Neural cell (in vitro differentiated cells): ENCODE measurements around the gene PLIN4. TPM values are rescaled to one million over a fixed set of nuclear protein-coding genes. Genes with fewer than 3 reads are reported as not detected.

ENCODE experiments used
- H2AFZ ChIP-seq: fragments of 200-600, 300-800 bp; sonication (generic), shearing (Covaris generic); 2 replicates; pipeline ENCODE4 v1.6.0; 2014; ENCODE audit warnings: low read depth, mild to moderate bottlenecking, antibody characterized with exemption, low read length, moderate library complexity
- H3F3A ChIP-seq: fragments of 200-600 bp; shearing (Covaris generic); 2 replicates; pipeline ENCODE4 v1.6.1; 2016; ENCODE audit warnings: mild to moderate bottlenecking, moderate library complexity, mixed read lengths, antibody characterized with exemption, low read length; ENCODE audit not compliant: insufficient read depth, poor library complexity, severe bottlenecking
- H3K27ac ChIP-seq: fragments of 200-600, 300-800 bp; sonication (generic), shearing (Covaris generic); 2 replicates; pipeline ENCODE4 v1.5.1; 2014; ENCODE audit warnings: mild to moderate bottlenecking, low read length, moderate library complexity
- H3K27me3 ChIP-seq: fragments of 300-800, 200-600 bp; sonication (generic), shearing (Covaris generic); 2 replicates; pipeline ENCODE4 v1.6.0; 2014; ENCODE audit warnings: mild to moderate bottlenecking, low read depth, low read length, moderate library complexity; ENCODE audit not compliant: insufficient read depth
- H3K36me3 ChIP-seq: fragments of 300-800, 200-600 bp; sonication (generic), shearing (Covaris generic); 2 replicates; pipeline ENCODE4 v1.5.1; 2014; ENCODE audit warnings: mild to moderate bottlenecking, antibody characterized with exemption, low read length, moderate library complexity; ENCODE audit not compliant: insufficient read depth
- H3K4me2 ChIP-seq: fragments of 300-800, 200-600 bp; sonication (generic), shearing (Covaris generic); 2 replicates; pipeline ENCODE4 v1.6.0; 2014; ENCODE audit warnings: mild to moderate bottlenecking, low read length
- H3K4me3 ChIP-seq: fragments of 300-800, 200-600 bp; sonication (generic), shearing (Covaris generic); 2 replicates; pipeline ENCODE4 v1.5.1; 2014; ENCODE audit warnings: mild to moderate bottlenecking, low read length, moderate library complexity
- H3K79me2 ChIP-seq: fragments of 200-600 bp; shearing (Covaris generic); replicated peaks from 2 replicates; pipeline ENCODE4 v1.6.0; 2014; ENCODE audit warnings: mild to moderate bottlenecking, low read length, moderate library complexity; ENCODE audit not compliant: insufficient read depth
- H3K9ac ChIP-seq: fragments of 300-800, 200-600 bp; sonication (generic), shearing (Covaris generic); 2 replicates; pipeline ENCODE4 v1.6.1; 2016; ENCODE audit warnings: mild to moderate bottlenecking, low read length, mixed read lengths
- H3K9me2 ChIP-seq: fragments of 200-600 bp; shearing (Covaris generic); 2 replicates; pipeline ENCODE4 v1.6.1; 2016; ENCODE audit warnings: mild to moderate bottlenecking, low read length, mixed read lengths; ENCODE audit not compliant: insufficient read depth
- H3K9me3 ChIP-seq: fragments of 200-600, 300-800 bp; sonication (generic), shearing (Covaris generic); 2 replicates; pipeline ENCODE4 v1.6.1; 2016; ENCODE audit warnings: mild to moderate bottlenecking, mixed run types, low read length, moderate library complexity, mixed read lengths
- H4K20me1 ChIP-seq: fragments of 200-600 bp; shearing (Covaris generic); 2 replicates; pipeline ENCODE4 v1.6.1; 2016; ENCODE audit warnings: mild to moderate bottlenecking, mixed run types; ENCODE audit not compliant: insufficient read depth
- CTCF ChIP-seq: fragments of 450-650 bp; IDR thresholded peaks from 2 replicates; pipeline ENCODE4 v1.5.1; 2014; ENCODE audit warnings: antibody characterized with exemption, mild to moderate bottlenecking, moderate library complexity; ENCODE audit not compliant: poor library complexity, severe bottlenecking
- EP300 ChIP-seq: fragments of 450-650 bp; conservative IDR thresholded peaks from 2 replicates; pipeline ENCODE4 v1.6.1; 2014; ENCODE audit warnings: antibody characterized with exemption, mild to moderate bottlenecking, moderate library complexity; ENCODE audit not compliant: poor library complexity, severe bottlenecking
- EZH2 ChIP-seq: fragments of 200-600, 300-800 bp; shearing (Covaris generic), sonication (generic); IDR thresholded peaks from 2 replicates; pipeline ENCODE4 v1.6.1; 2014; ENCODE audit warnings: antibody characterized with exemption, low read length, borderline replicate concordance, mild to moderate bottlenecking; ENCODE audit not compliant: insufficient read depth, poor library complexity, severe bottlenecking
- MXI1 ChIP-seq: fragments of 450-650 bp; conservative IDR thresholded peaks from 2 replicates; pipeline ENCODE4 v1.6.1; 2014; ENCODE audit warnings: antibody characterized with exemption, mild to moderate bottlenecking; ENCODE audit not compliant: poor library complexity, severe bottlenecking
- POLR2AphosphoS5 ChIP-seq: IDR thresholded peaks from 2 replicates; pipeline ENCODE4 v1.6.1; 2012
- RAD21 ChIP-seq: fragments of 450-650 bp; conservative IDR thresholded peaks from 2 replicates; pipeline ENCODE4 v1.6.1; 2014; ENCODE audit warnings: antibody characterized with exemption, mild to moderate bottlenecking, moderate library complexity
- REST ChIP-seq: IDR thresholded peaks from 2 replicates; pipeline ENCODE4 v1.6.1; 2012; ENCODE audit warnings: borderline replicate concordance
- SMC3 ChIP-seq: fragments of 450-650 bp; conservative IDR thresholded peaks from 2 replicates; pipeline ENCODE4 v1.6.1; 2014; ENCODE audit warnings: antibody characterized with exemption, mild to moderate bottlenecking, moderate library complexity; ENCODE audit not compliant: poor library complexity
- TAF1 ChIP-seq: IDR thresholded peaks from 2 replicates; pipeline ENCODE4 v1.6.1; 2012; ENCODE audit warnings: low read depth
- polyA plus RNA-seq: library from polyadenylated mRNA; depleted of rRNA; stranded (reverse); fragments of >200 nt; gene quantifications from 2 replicates; pipeline ENCODE4 v1.2.3, GENCODE V29; 2014

Gene PLIN4
- polyA plus RNA-seq, 1 donor from 2014 or later, result not detected

GRCh38 chr19:4504297-4504701 lies 14.0 kb downstream of the PLIN4 start:
- H3K4me2 ChIP-seq, result no peak overlapping the region
- H2AFZ ChIP-seq, result no peak overlapping the region
- H3K9ac ChIP-seq, result no peak overlapping the region
- TF ChIP-seq EP300, result no peak
- TF ChIP-seq RAD21, result no peak
- TF ChIP-seq POLR2AphosphoS5, result no peak
- TF ChIP-seq SMC3, result no peak
- TF ChIP-seq REST, result no peak
- TF ChIP-seq TAF1, result no peak
- TF ChIP-seq EZH2, result no peak
- no peak for TF ChIP-seq MXI1
- no peak for TF ChIP-seq CTCF
- H3K36me3 ChIP-seq, result no peaks in the 10 kb centered on the region
- H3K9me2 ChIP-seq, result no peaks in the 10 kb centered on the region
- H3F3A ChIP-seq, result no peaks in the 10 kb centered on the region
- H3K9me3 ChIP-seq, result no peaks in the 10 kb centered on the region
- no peak overlapping the region for H3K27ac ChIP-seq
- no peaks in the 10 kb centered on the region for H3K79me2 ChIP-seq
- H3K4me3 ChIP-seq, result no peak overlapping the region
- no peaks in the 10 kb centered on the region for H4K20me1 ChIP-seq
- no peaks in the 10 kb centered on the region for H3K27me3 ChIP-seq

- no peaks in the 10 kb centered on the region for H4K20me1 ChIP-seq
- H3K9me3 ChIP-seq, result no peaks in the 10 kb centered on the region
- no peak overlapping the region for H2AFZ ChIP-seq
- no peaks in the 10 kb centered on the region for H3K79me2 ChIP-seq
- H3K4me3 ChIP-seq, result no peak overlapping the region
- no peaks in the 10 kb centered on the region for H3K27me3 ChIP-seq
- TF ChIP-seq CTCF (no peak), TAF1 (no peak), EZH2 (no peak), MXI1 (no peak), SMC3 (no peak), POLR2AphosphoS5 (no peak), EP300 (no peak), RAD21 (no peak), REST (no peak)
- no peaks in the 10 kb centered on the region for H3F3A ChIP-seq
- H3K4me2 ChIP-seq, result no peak overlapping the region
- H3K36me3 ChIP-seq, result no peaks in the 10 kb centered on the region
- H3K9ac ChIP-seq, result no peak overlapping the region
- no peaks in the 10 kb centered on the region for H3K9me2 ChIP-seq
- H3K27ac ChIP-seq, result no peak overlapping the region
Measured at GRCh38 chr19:4503825-4504170, 14.5 kb downstream of the PLIN4 start.
